ENCODE data around the gene DHX32. TPM values are rescaled to one million over a fixed set of nuclear protein-coding genes. Genes with fewer than 3 reads are reported as not detected.
"Not testable (repeated sequence)": the region's sequence is repeated elsewhere in the genome, so short reads cannot be mapped to it uniquely, and the experiment has no call there.

Gene DHX32
- total RNA-seq, 1 experiment from 2014 or later = 36.2 TPM

- no peaks in the 10 kb centered on the region for H3K36me3 ChIP-seq (ENCODE audit: insufficient read depth, low read length, poor library complexity, severe bottlenecking)
- no peaks in the 10 kb centered on the region for H3K27me3 ChIP-seq (replicated peaks; ENCODE audit: insufficient read depth, low read depth, low read length, poor library complexity)
- H3K27ac ChIP-seq (ENCODE audit: low read depth, low read length, poor library complexity, severe bottlenecking) = no peak overlapping the region
- H3K4me3 ChIP-seq (ENCODE audit: low read depth, low read length, poor library complexity, severe bottlenecking) = no peak overlapping the region
- POLR2A ChIA-PET (ENCODE audit: low non-redundant PET) = no interaction called here
- H3K4me1 ChIP-seq (ENCODE audit: insufficient read depth, low read length, poor library complexity, severe bottlenecking) = no peaks in the 10 kb centered on the region
- H3K9me3 ChIP-seq (ENCODE audit: low read depth, low read length, poor library complexity, severe bottlenecking) = peaks cover 4% of the 10 kb centered on the region
- BruUV-seq (replicated peaks) = no TSS peak
- TF ChIP-seq EZH2 (IDR thresholded peaks at IDR 0.05; ENCODE audit: borderline replicate concordance, low read depth, low read length, poor library complexity, severe bottlenecking) = no peak
- TF ChIP-seq CTCF (conservative IDR thresholded peaks at IDR 0.05; ENCODE audit: low read depth, low read length) = no peak
- intact Hi-C loops (cut with micrococcal nuclease; ENCODE audit: unreplicated experiment) = no loop called here
- CTCF ChIA-PET = no interaction called here
- no peak for DNase-seq (ENCODE audit: low spot score)
Measured at GRCh38 chr10:125926247-125926646, 45.2 kb upstream of the DHX32 start.

DNA sequence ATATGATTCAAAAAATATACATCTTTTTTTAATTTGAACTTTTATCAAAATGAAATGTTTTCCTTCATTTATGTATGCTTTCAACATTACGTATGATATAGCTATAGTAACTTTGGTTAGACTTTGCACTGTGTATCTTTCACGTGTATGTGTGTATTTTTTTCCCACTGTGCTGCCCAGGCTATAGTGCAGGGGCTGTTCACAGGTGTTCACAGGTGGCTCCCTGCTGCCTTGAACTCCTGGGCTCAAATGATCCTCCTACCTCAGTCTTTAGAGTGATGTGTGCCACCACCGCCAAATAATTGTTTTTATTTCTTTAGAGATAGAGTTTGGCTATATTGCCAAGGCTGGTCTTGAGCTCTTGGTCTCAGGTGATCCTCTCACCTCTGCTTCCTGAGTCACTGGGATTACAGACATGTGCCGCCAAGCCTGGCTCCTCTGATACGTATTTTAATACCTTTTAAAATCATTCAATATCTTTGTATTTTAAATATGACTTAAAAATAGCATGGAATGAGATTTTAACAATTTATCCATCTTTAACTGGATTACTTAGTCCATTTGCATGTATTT is 44.3 kb upstream of the DHX32 start:
- Histone ChIP-seq H3K27me3 (replicated peaks; ENCODE audit: insufficient read depth, low read depth, low read length, poor library complexity) (no peaks in the 10 kb centered on the region), H3K36me3 (ENCODE audit: insufficient read depth, low read length, poor library complexity, severe bottlenecking) (no peaks in the 10 kb centered on the region), H3K9me3 (ENCODE audit: low read depth, low read length, poor library complexity, severe bottlenecking) (peaks cover 4% of the 10 kb centered on the region), H3K4me1 (ENCODE audit: insufficient read depth, low read length, poor library complexity, severe bottlenecking) (no peaks in the 10 kb centered on the region), H3K27ac (ENCODE audit: low read depth, low read length, poor library complexity, severe bottlenecking) (no peak overlapping the region), H3K4me3 (ENCODE audit: low read depth, low read length, poor library complexity, severe bottlenecking) (no peak overlapping the region)
- TF ChIP-seq CTCF (conservative IDR thresholded peaks at IDR 0.05; ENCODE audit: low read depth, low read length) = no peak
- no peak for TF ChIP-seq EZH2 (IDR thresholded peaks at IDR 0.05; ENCODE audit: borderline replicate concordance, low read depth, low read length, poor library complexity, severe bottlenecking)
- intact Hi-C loops (cut with micrococcal nuclease; ENCODE audit: unreplicated experiment) = no loop called here
- no peak for DNase-seq (ENCODE audit: low spot score)
- ChIA-PET POLR2A (ENCODE audit: low non-redundant PET) (no interaction called here), CTCF (no interaction called here)
- BruUV-seq (replicated peaks) = no TSS peak

- H3K9me3 ChIP-seq (ENCODE audit: low read depth, low read length, poor library complexity, severe bottlenecking); BruUV-seq (replicated peaks); H3K4me3 ChIP-seq (ENCODE audit: low read depth, low read length, poor library complexity, severe bottlenecking); DNase-seq (ENCODE audit: low spot score); H3K36me3 ChIP-seq (ENCODE audit: insufficient read depth, low read length, poor library complexity, severe bottlenecking); H3K4me1 ChIP-seq (ENCODE audit: insufficient read depth, low read length, poor library complexity, severe bottlenecking); intact Hi-C loops (cut with micrococcal nuclease; ENCODE audit: unreplicated experiment); CTCF ChIA-PET; POLR2A ChIA-PET (ENCODE audit: low non-redundant PET); H3K27ac ChIP-seq (ENCODE audit: low read depth, low read length, poor library complexity, severe bottlenecking); H3K27me3 ChIP-seq (replicated peaks; ENCODE audit: insufficient read depth, low read depth, low read length, poor library complexity): not testable (repeated sequence)
Measured at GRCh38 chr10:125921643-125922306, 40.7 kb upstream of the DHX32 start.

GRCh38 chr10:125917704-125918361 is 36.7 kb upstream of the DHX32 start:
- H3K4me3 ChIP-seq (ENCODE audit: low read depth, low read length, poor library complexity, severe bottlenecking); BruUV-seq (replicated peaks); H3K27ac ChIP-seq (ENCODE audit: low read depth, low read length, poor library complexity, severe bottlenecking); CTCF ChIA-PET; POLR2A ChIA-PET (ENCODE audit: low non-redundant PET); H3K9me3 ChIP-seq (ENCODE audit: low read depth, low read length, poor library complexity, severe bottlenecking); H3K36me3 ChIP-seq (ENCODE audit: insufficient read depth, low read length, poor library complexity, severe bottlenecking); H3K4me1 ChIP-seq (ENCODE audit: insufficient read depth, low read length, poor library complexity, severe bottlenecking); DNase-seq (ENCODE audit: low spot score); H3K27me3 ChIP-seq (replicated peaks; ENCODE audit: insufficient read depth, low read depth, low read length, poor library complexity); intact Hi-C loops (cut with micrococcal nuclease; ENCODE audit: unreplicated experiment): not testable (repeated sequence)
